ENCODE measurements around the gene ZSWIM5. TPM values are rescaled to one million over a fixed set of nuclear protein-coding genes. Genes with fewer than 3 reads are reported as not detected.

The ZSWIM5 gene
- total RNA-seq, 1 donor from 2014 or later, result 23.6 TPM

DNA sequence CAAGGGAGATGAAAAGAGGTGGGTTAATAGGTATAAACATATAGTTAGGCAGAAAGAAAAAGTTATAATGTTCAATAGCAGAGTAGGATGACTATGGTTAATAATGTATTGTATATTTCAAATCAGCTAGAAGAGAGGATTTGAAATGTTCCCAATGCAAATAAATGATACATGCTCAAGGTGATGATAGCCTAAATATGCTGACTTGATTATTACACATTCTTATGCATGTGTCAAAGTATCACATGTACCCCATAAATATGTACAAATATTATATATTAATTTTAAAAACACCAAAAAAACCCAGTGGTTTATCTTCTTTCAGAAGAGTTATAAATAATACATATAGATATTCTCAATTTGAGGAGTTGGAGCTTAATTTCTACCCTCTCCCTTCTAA is 38.3 kb upstream of the ZSWIM5 start:
- Mint-ChIP-seq H3K36me3 (ENCODE audit: unreplicated experiment) (peaks cover 17% of the 10 kb centered on the region), H3K4me1 (ENCODE audit: low read depth, unreplicated experiment) (no peaks in the 10 kb centered on the region), H3K27me3 (ENCODE audit: unreplicated experiment) (no peaks in the 10 kb centered on the region), H3K4me3 (ENCODE audit: unreplicated experiment) (no peak overlapping the region), H3K27ac (ENCODE audit: unreplicated experiment) (no peak overlapping the region), H3K9me3 (ENCODE audit: unreplicated experiment) (peaks cover 6% of the 10 kb centered on the region)
- TF ChIP-seq, protein P1, sequence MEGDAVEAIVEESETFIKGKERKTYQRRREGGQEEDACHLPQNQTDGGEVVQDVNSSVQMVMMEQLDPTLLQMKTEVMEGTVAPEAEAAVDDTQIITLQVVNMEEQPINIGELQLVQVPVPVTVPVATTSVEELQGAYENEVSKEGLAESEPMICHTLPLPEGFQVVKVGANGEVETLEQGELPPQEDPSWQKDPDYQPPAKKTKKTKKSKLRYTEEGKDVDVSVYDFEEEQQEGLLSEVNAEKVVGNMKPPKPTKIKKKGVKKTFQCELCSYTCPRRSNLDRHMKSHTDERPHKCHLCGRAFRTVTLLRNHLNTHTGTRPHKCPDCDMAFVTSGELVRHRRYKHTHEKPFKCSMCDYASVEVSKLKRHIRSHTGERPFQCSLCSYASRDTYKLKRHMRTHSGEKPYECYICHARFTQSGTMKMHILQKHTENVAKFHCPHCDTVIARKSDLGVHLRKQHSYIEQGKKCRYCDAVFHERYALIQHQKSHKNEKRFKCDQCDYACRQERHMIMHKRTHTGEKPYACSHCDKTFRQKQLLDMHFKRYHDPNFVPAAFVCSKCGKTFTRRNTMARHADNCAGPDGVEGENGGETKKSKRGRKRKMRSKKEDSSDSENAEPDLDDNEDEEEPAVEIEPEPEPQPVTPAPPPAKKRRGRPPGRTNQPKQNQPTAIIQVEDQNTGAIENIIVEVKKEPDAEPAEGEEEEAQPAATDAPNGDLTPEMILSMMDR (IDR thresholded peaks at IDR 0.05; ENCODE audit: partially characterized antibody, unreplicated experiment), result no peak
- no peak for DNase-seq

DNA sequence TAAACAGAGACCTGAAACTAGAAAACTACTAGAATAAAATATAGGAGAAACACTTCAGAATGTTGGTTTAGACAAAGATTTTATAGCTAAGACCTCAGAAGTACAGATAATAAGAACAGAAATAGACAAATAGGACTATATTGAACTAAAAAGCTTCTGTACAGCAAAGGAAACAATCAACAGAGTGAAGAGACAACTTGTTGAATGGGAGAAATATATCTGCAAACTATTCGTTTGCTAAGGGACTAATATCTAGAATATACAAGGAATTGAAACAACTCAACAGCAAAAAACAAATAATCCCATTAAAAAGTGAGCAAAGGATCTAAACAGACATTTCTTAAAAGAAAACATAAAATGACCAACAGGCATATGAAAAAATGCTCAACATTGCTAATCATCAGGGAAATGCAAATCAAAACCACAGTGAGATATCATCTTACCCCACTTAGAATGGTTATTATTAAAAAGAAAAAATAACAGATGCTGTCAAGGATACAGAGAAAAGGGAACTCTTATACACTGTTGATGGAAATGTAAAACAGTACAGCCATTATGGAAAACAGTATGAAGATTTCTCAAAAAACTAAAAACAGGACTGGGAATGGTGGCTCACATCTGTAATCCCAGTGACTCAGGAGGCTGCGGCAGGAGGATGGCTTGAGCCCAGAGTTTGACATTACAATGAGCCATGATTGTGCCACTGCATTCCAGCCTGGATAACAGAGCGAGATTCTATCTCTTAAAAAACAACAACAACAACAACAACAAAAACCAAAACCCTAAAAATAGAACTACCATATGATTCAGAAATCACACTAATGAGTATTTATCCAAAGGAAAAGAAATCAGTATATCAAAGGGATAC is 37.3 kb upstream of the ZSWIM5 start:
- Mint-ChIP-seq H3K4me3 (ENCODE audit: unreplicated experiment) (no peak overlapping the region), H3K4me1 (ENCODE audit: low read depth, unreplicated experiment) (no peaks in the 10 kb centered on the region), H3K9me3 (ENCODE audit: unreplicated experiment) (peaks cover 6% of the 10 kb centered on the region), H3K27ac (ENCODE audit: unreplicated experiment) (no peak overlapping the region), H3K27me3 (ENCODE audit: unreplicated experiment) (no peaks in the 10 kb centered on the region), H3K36me3 (ENCODE audit: unreplicated experiment) (peaks cover 17% of the 10 kb centered on the region)
- TF ChIP-seq, protein P1 (IDR thresholded peaks at IDR 0.05; ENCODE audit: partially characterized antibody, unreplicated experiment), result no peak
- no peak for DNase-seq

DNA sequence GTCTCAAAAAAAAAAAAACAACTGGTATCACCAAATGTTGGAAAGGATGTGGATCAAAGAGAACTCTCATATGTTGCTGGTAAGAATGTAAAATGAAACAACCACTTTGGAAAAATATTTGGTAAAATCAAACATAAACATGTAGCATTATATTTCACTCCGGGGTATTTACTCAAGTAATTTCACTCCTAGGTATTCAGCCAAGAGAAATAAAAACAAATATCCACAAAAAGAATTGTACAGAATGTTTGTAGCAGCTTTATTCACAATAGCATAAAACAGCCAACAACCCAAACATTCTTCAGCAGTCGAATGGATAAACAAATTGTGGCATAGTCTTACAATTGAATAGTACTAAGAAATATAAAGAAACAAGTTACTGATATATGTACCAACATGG is 32.4 kb upstream of the ZSWIM5 start:
- Mint-ChIP-seq H3K4me3 (ENCODE audit: unreplicated experiment) (no peak overlapping the region), H3K4me1 (ENCODE audit: low read depth, unreplicated experiment) (no peaks in the 10 kb centered on the region), H3K36me3 (ENCODE audit: unreplicated experiment) (peaks cover 27% of the 10 kb centered on the region), H3K27me3 (ENCODE audit: unreplicated experiment) (no peaks in the 10 kb centered on the region), H3K9me3 (ENCODE audit: unreplicated experiment) (peaks cover 6% of the 10 kb centered on the region), H3K27ac (ENCODE audit: unreplicated experiment) (no peak overlapping the region)
- no peak for DNase-seq
- TF ChIP-seq, protein P1 (IDR thresholded peaks at IDR 0.05; ENCODE audit: partially characterized antibody, unreplicated experiment), result no peak

DNA sequence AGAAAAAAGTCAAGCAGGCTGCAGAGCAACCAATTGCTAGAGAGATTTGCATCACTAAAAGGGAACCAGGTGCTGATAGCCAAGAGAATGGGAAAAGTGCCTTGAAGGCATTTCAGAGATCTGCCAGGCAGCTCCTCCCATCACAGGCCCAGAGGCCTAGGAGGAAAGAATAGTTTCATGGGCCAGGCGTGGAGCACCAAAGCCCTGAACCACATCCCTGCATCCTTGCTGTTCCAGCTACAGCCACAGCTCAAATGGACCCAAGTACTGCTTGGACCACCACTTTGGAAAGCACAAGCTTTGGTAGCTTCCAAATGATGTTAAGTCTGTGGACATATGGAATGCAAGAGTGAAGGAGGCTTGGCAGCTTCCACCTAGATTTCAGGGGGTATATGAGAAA is 29.7 kb upstream of the ZSWIM5 start:
- TF ChIP-seq, protein P1 (IDR thresholded peaks at IDR 0.05; ENCODE audit: partially characterized antibody, unreplicated experiment), result no peak
- DNase-seq, result no peak
- no peak overlapping the region for H3K4me3 Mint-ChIP-seq (ENCODE audit: unreplicated experiment)
- H3K4me1 Mint-ChIP-seq (ENCODE audit: low read depth, unreplicated experiment), result no peaks in the 10 kb centered on the region
- H3K36me3 Mint-ChIP-seq (ENCODE audit: unreplicated experiment), result peaks cover 17% of the 10 kb centered on the region
- H3K9me3 Mint-ChIP-seq (ENCODE audit: unreplicated experiment), result no peaks in the 10 kb centered on the region
- H3K27ac Mint-ChIP-seq (ENCODE audit: unreplicated experiment), result no peak overlapping the region
- no peaks in the 10 kb centered on the region for H3K27me3 Mint-ChIP-seq (ENCODE audit: unreplicated experiment)

DNA sequence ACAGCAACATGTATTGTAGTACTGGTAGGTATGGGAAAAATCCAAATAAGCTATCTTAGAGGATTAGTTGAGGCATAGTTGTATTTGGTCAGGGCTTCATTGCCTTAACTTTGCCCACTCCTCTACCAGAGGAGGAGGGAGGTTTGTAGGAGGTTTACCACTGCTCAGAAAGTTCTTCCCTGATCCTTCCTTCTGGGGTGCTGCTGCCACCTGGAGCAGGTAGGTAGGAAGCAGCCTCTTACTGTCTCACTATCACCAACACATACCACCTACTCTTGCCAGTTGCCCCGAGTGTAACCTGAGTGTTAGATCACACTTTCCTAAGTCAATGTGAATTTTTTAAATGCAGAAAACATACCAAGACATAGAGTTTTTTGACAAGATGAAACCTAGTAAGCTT is 24.1 kb upstream of the ZSWIM5 start:
- TF ChIP-seq, protein P1 (IDR thresholded peaks at IDR 0.05; ENCODE audit: partially characterized antibody, unreplicated experiment), result no peak
- Mint-ChIP-seq H3K27me3 (ENCODE audit: unreplicated experiment) (peaks cover 3% of the 10 kb centered on the region), H3K9me3 (ENCODE audit: unreplicated experiment) (no peaks in the 10 kb centered on the region), H3K27ac (ENCODE audit: unreplicated experiment) (no peak overlapping the region), H3K36me3 (ENCODE audit: unreplicated experiment) (peaks cover 6% of the 10 kb centered on the region), H3K4me1 (ENCODE audit: low read depth, unreplicated experiment) (no peaks in the 10 kb centered on the region), H3K4me3 (ENCODE audit: unreplicated experiment) (no peak overlapping the region)
- DNase-seq, result no peak

All from glutamatergic neuron (in vitro differentiated cells).